K562 (cell line): ENCODE measurements around the gene ADGRL3. TPM values are rescaled to one million over a fixed set of nuclear protein-coding genes. Genes with fewer than 3 reads are reported as not detected.

Experiments
- ATAC-seq: fragments of 200-7000 bp; cut with Tn5 transposase; 3 replicates; pipeline ENCODE4 v1.9.1; 2020; ENCODE audit warnings: moderate library complexity
- BruUV-seq: library from RNA; stranded (reverse); fragments of 400-500 nt; replicated peaks from 2 replicates; lab custom pipeline; 2021; lab: Mats Ljungman, UMichigan
- CTCF ChIA-PET: fragments of 300-600 bp; formaldehyde crosslinking; extraction: SDS; loops from one replicate; lab custom pipeline; 2021; ENCODE audit warnings: low intra/inter-chr PET ratio; lab: Yijun Ruan, JAX
- POLR2A ChIA-PET: fragments of 300-600, 350-650 bp; sonication (Branson Sonifier 250); formaldehyde crosslinking; extraction: SDS; loops from one replicate; lab custom pipeline; 2021; ENCODE audit warnings: antibody characterized with exemption, inconsistent platforms; lab: Yijun Ruan, JAX
- DNase-seq, 4 experiments: peaks; one replicate each; pipeline versions ENCODE4 v3.0.0 to v3.0.0-alpha.2; 2011 to 2018; ENCODE audit warnings: low spot score in 3 of 4, mixed read lengths in 3 of 4; ENCODE audit errors: extremely low read depth in 1 of 4
- FAIRE-seq: peaks from 2 replicates; lab custom pipeline; 2011; peaks lifted over from hg19 to GRCh38; lab: Jason Lieb, UNC
- H2AFZ ChIP-seq: 2 replicates; pipeline ENCODE4 v1.6.0; 2011; ENCODE audit warnings: low read depth, low read length, control low read depth, inconsistent platforms
- H3K27ac ChIP-seq: fragments of 200-600 bp; 3 replicates; pipeline ENCODE4 v1.8.0; 2011; ENCODE audit warnings: low read depth, mild to moderate bottlenecking, control low read depth, inconsistent platforms, low read length, moderate library complexity, mixed read lengths; ENCODE audit errors: extremely low read depth
- H3K27me3 ChIP-seq, 2 experiments: fragments of 300-600 bp in 1 of 2; 2 replicates in 1 of 2; 3 replicates in 1 of 2; pipeline versions ENCODE4 v1.6.0 to v1.8.0; 2011; ENCODE audit warnings: inconsistent platforms in 2 of 2, low read length in 2 of 2, mild to moderate bottlenecking in 1 of 2, mixed read lengths in 1 of 2, moderate library complexity in 1 of 2; ENCODE audit not compliant: control insufficient read depth in 2 of 2, insufficient read depth in 2 of 2
- H3K36me3 ChIP-seq: fragments of 300-600 bp; 3 replicates; pipeline ENCODE4 v1.8.0; 2011; ENCODE audit warnings: mild to moderate bottlenecking, low read length, inconsistent platforms; ENCODE audit not compliant: control insufficient read depth, insufficient read depth
- H3K4me1 ChIP-seq, 2 experiments: fragments of 200-600 bp in 1 of 2; replicated peaks in 1 of 2; 2 replicates in 1 of 2; 3 replicates in 1 of 2; pipeline versions ENCODE4 v1.5.1 to v1.8.0; 2011; ENCODE audit warnings: inconsistent platforms in 2 of 2, low read length in 2 of 2, mild to moderate bottlenecking in 1 of 2, mixed read lengths in 1 of 2, moderate library complexity in 1 of 2; ENCODE audit not compliant: control insufficient read depth in 2 of 2, insufficient read depth in 2 of 2
- H3K4me2 ChIP-seq: 2 replicates; pipeline ENCODE4 v1.6.1; 2011; ENCODE audit warnings: low read length, control low read depth, inconsistent platforms, mixed read lengths; ENCODE audit not compliant: insufficient read depth
- H3K4me3 ChIP-seq: fragments of 200-600 bp; sonication (generic), shearing (Covaris generic); 2 replicates; pipeline ENCODE4 v1.5.1; 2016; ENCODE audit warnings: control low read depth, inconsistent platforms
- H3K79me2 ChIP-seq: fragments of 200-600 bp; 3 replicates; pipeline ENCODE4 v1.8.0; 2011; ENCODE audit warnings: low read length, inconsistent platforms; ENCODE audit not compliant: control insufficient read depth, insufficient read depth
- H3K9ac ChIP-seq, 2 experiments: 2 replicates each; pipeline versions ENCODE4 v1.6.0 to v1.6.1; 2011; ENCODE audit warnings: low read depth in 2 of 2, low read length in 2 of 2, control low read depth in 1 of 2, inconsistent platforms in 1 of 2, mild to moderate bottlenecking in 1 of 2, mixed read lengths in 1 of 2; ENCODE audit not compliant: insufficient read depth in 1 of 2
- H3K9me1 ChIP-seq: one replicate; pipeline ENCODE4 v1.6.0; 2011; ENCODE audit warnings: inconsistent platforms, mild to moderate bottlenecking, low read length, moderate library complexity; ENCODE audit not compliant: control insufficient read depth, insufficient read depth
- H3K9me3 ChIP-seq: replicated peaks from 2 replicates; pipeline ENCODE4 v1.5.1; 2011; ENCODE audit warnings: low read depth, low read length, inconsistent platforms; ENCODE audit not compliant: control insufficient read depth, insufficient read depth
- H4K20me1 ChIP-seq: replicated peaks from 2 replicates; pipeline ENCODE4 v1.6.1; 2011; ENCODE audit warnings: low read length, inconsistent platforms, mixed read lengths; ENCODE audit not compliant: control insufficient read depth, insufficient read depth
- MED1 ChIP-seq: sonication (generic); formaldehyde crosslinking; IDR thresholded peaks from 2 replicates; pipeline ENCODE4 v1.8.1; 2023; ENCODE audit warnings: missing genetic modification reagents, borderline replicate concordance
- NUFIP1 ChIP-seq: fragments of 450-650 bp; IDR thresholded peaks from 2 replicates; pipeline ENCODE4 v1.6.1; 2018; ENCODE audit not compliant: partially characterized antibody
- TEAD1 ChIP-seq, 2 experiments: fragments of 450-650 bp in 1 of 2; sonication (generic) in 1 of 2; formaldehyde crosslinking; IDR thresholded peaks; 2 replicates each; pipeline versions ENCODE4 v1.4.0 to v1.8.0; 2020 to 2022; ENCODE audit warnings: mild to moderate bottlenecking in 2 of 2, missing genetic modification reagents in 1 of 2
- ZNF143 ChIP-seq: sonication (generic); formaldehyde crosslinking; IDR thresholded peaks from 2 replicates; pipeline ENCODE4 v1.9.0; 2022; ENCODE audit warnings: mild to moderate bottlenecking, missing genetic modification reagents
- WGBS: fragments of 100-300 bp; shearing (Covaris generic); methylation state at CpG from one replicate; pipeline ENCODE4 v1.1.6; 2016; ENCODE audit warnings: low coverage, mixed read lengths; ENCODE audit not compliant: insufficient coverage; ENCODE audit errors: missing lambda C conversion rate; 5-methylcytosine and 5-hydroxymethylcytosine counted together
- in situ Hi-C: fragments of 300-500 bp; cut with MboI; formaldehyde crosslinking; loops from 4 replicates; pipeline ENCODE4 v1.15.0; 2018; ENCODE audit warnings: inconsistent platforms, mixed read lengths
- intact Hi-C: fragments of 100-400 bp; cut with micrococcal nuclease; formaldehyde crosslinking; loops from 2 replicates; pipeline ENCODE4 v1.14.2; 2022
- polyA plus RNA-seq, 8 experiments: library from polyadenylated mRNA; depleted of rRNA in 4 of 8; stranded (reverse) in 5 of 8; unstranded in 3 of 8; fragments of >200 nt; fragmentation: Nextera tagmentation in 2 of 8; fragmentation: Illumina TruSeq in 1 of 8; extraction: Ambion mirVana in 2 of 8; extraction: Trizol in 1 of 8; gene quantifications; 2 replicates each; pipeline versions ENCODE4 v1.2.1 to v1.2.3, GENCODE V29; 2011 to 2014; ENCODE audit warnings: inconsistent platforms in 1 of 8, missing spikeins in 1 of 8
- total RNA-seq, 7 experiments: library from RNA; depleted of rRNA in 6 of 7; stranded (reverse); fragments of >200 nt in 6 of 7; fragmentation: Illumina TruSeq in 2 of 7; extraction: Trizol in 2 of 7; gene quantifications; 2 replicates each; pipeline versions ENCODE4 v1.2.1 to v1.2.3, GENCODE V29; 2011 to 2021; ENCODE audit warnings: low replicate concordance in 1 of 7
- TF ChIP-seq, protein P1 (sequence below): fragments of 250-450 bp; sonication (Bioruptor Pico); IDR thresholded peaks from 2 replicates; pipeline ENCODE4 v1.8.0; 2021; ENCODE audit warnings: mild to moderate bottlenecking, moderate library complexity
- TF ChIP-seq, protein P2 (sequence below): fragments of 450-650 bp; IDR thresholded peaks from 2 replicates; pipeline ENCODE4 v1.6.1; 2018; ENCODE audit not compliant: partially characterized antibody

The ADGRL3 gene
- total and polyA plus RNA-seq, 9 of the 15 experiments (the other 6 are each of a cell fraction or from before 2014, with no cell fraction given) = 0.03 to 0.14 (median 0.04) TPM; not detected in 2

DNA sequence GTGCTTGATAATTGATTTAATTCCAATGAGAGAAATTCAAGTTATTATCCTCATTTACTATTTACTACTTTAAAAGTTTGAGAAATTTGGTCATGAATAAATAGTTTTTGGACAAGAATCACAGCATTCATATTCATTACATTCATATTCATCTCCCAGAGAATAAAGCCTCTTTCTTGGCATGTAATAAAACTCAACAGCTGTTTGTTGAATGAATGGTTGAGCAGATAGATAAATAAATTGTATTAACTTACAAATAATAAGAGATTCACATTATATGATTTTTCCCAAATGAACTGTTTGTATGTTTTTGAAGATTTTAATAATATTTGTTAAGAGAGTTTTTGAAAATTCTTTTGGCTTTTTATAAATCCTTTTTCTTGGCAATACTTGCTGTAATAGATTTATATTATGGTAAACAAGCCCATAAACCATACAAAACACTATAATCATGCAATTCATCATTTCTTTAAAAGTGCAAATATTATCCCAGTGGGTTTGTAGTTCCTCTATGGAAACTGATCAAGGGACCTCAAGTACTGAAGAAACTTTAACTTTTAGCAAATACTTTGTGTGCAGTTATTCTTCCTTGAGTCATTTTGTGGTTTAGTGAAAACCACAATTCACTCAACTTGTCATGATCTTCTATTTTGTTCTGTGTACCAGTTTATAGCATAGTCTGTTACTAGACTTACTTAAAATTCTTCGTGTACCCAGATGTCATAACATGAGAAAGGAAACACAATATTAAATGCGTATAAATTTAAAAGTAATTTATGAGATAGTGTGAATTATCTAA, 371.8 kb downstream of the ADGRL3 start:
- 3% methylated on average over 2 of the region's 2 CpGs for WGBS
- no peak for ATAC-seq
- no TSS peak for BruUV-seq
- POLR2A ChIA-PET = no interaction called here
- intact Hi-C loops (no loop called here), in situ Hi-C loops (no loop called here)
- CTCF ChIA-PET = no interaction called here
- H2AFZ ChIP-seq = no peak overlapping the region
- TF ChIP-seq TEAD1 (CRISPR knock-in tag; IDR thresholded peaks at IDR 0.05) (no peak), MED1 (no peak), ZNF143 (no peak), NUFIP1 (no peak)
- TF ChIP-seq, protein P1, sequence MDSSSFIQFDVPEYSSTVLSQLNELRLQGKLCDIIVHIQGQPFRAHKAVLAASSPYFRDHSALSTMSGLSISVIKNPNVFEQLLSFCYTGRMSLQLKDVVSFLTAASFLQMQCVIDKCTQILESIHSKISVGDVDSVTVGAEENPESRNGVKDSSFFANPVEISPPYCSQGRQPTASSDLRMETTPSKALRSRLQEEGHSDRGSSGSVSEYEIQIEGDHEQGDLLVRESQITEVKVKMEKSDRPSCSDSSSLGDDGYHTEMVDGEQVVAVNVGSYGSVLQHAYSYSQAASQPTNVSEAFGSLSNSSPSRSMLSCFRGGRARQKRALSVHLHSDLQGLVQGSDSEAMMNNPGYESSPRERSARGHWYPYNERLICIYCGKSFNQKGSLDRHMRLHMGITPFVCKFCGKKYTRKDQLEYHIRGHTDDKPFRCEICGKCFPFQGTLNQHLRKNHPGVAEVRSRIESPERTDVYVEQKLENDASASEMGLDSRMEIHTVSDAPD (CRISPR knock-in tag) = no peak
- TF ChIP-seq, protein P2, sequence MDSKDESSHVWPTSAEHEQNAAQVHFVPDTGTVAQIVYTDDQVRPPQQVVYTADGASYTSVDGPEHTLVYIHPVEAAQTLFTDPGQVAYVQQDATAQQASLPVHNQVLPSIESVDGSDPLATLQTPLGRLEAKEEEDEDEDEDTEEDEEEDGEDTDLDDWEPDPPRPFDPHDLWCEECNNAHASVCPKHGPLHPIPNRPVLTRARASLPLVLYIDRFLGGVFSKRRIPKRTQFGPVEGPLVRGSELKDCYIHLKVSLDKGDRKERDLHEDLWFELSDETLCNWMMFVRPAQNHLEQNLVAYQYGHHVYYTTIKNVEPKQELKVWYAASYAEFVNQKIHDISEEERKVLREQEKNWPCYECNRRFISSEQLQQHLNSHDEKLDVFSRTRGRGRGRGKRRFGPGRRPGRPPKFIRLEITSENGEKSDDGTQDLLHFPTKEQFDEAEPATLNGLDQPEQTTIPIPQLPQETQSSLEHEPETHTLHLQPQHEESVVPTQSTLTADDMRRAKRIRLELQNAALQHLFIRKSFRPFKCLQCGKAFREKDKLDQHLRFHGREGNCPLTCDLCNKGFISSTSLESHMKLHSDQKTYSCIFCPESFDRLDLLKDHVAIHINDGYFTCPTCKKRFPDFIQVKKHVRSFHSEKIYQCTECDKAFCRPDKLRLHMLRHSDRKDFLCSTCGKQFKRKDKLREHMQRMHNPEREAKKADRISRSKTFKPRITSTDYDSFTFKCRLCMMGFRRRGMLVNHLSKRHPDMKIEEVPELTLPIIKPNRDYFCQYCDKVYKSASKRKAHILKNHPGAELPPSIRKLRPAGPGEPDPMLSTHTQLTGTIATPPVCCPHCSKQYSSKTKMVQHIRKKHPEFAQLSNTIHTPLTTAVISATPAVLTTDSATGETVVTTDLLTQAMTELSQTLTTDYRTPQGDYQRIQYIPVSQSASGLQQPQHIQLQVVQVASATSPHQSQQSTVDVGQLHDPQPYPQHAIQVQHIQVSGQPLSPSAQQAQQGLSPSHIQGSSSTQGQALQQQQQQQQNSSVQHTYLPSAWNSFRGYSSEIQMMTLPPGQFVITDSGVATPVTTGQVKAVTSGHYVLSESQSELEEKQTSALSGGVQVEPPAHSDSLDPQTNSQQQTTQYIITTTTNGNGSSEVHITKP = no peak
- no peak overlapping the region for H3K4me2 ChIP-seq
- H3K9me1 ChIP-seq = no peaks in the 10 kb centered on the region
- H3K9me3 ChIP-seq = no peaks in the 10 kb centered on the region
- H3K4me1 ChIP-seq = no peaks in the 10 kb centered on the region
- H3K9ac ChIP-seq = no peak overlapping the region
- no peak for FAIRE-seq
- no peak overlapping the region for H3K27ac ChIP-seq
- H3K36me3 ChIP-seq = no peaks in the 10 kb centered on the region
- DNase-seq = no peak
- H3K79me2 ChIP-seq = no peaks in the 10 kb centered on the region
- H3K4me3 ChIP-seq = no peak overlapping the region
- no peaks in the 10 kb centered on the region for H3K27me3 ChIP-seq
- H4K20me1 ChIP-seq = no peaks in the 10 kb centered on the region
